Tibial artery (tissue), 4 donors: Measurements from ENCODE around the gene CADM2.

Experiments
- DNase-seq, 2 donors: peaks; one replicate each; pipeline ENCODE4 v3.0.0-alpha.2; 2019
- H3K27ac ChIP-seq, 2 donors: fragments of 200-600 bp; sonication (generic) in 1 of 2; 1 replicate in 1 of 2; 2 replicates in 1 of 2; pipeline ENCODE4 v1.5.1; 2018 to 2019; ENCODE audit warnings: mild to moderate bottlenecking in 1 of 2
- H3K27me3 ChIP-seq, 2 donors: fragments of 200-600 bp; sonication (generic) in 1 of 2; one replicate each; pipeline versions ENCODE4 v1.5.1 to v1.6.0; 2016 to 2019
- H3K36me3 ChIP-seq, 3 donors: fragments of 200-600 bp; sonication (generic) in 2 of 3; one replicate each; pipeline ENCODE4 v1.5.1; 2016 to 2019; ENCODE audit warnings: mild to moderate bottlenecking in 2 of 3
- H3K4me1 ChIP-seq, 4 donors: fragments of 200-600 bp; sonication (generic) in 2 of 4; 1 replicate in 3 of 4; 2 replicates in 1 of 4; pipeline ENCODE4 v1.5.1; 2016 to 2019
- H3K4me3 ChIP-seq, 2 donors: fragments of 200-600 bp; sonication (generic) in 1 of 2; 1 replicate in 1 of 2; 2 replicates in 1 of 2; pipeline ENCODE4 v1.5.1; 2018 to 2019; ENCODE audit warnings: mild to moderate bottlenecking in 2 of 2
- H3K9me3 ChIP-seq, 3 donors: fragments of 200-600 bp; sonication (generic) in 1 of 3; one replicate each; pipeline ENCODE4 v1.5.1; 2016 to 2019
- intact Hi-C: fragments of 100-400 bp; cut with DNase I; formaldehyde crosslinking; loops from one replicate; pipeline ENCODE4 v1.15.0; 2023; ENCODE audit warnings: low total_unique reads
- TF ChIP-seq, protein P1 (sequence below), 2 experiments: fragments of 200-600 bp in 1 of 2; fragments of 450-650 bp in 1 of 2; IDR thresholded peaks; one replicate each; pipeline ENCODE4 v1.5.1; 2017 to 2019; ENCODE audit warnings: antibody characterized with exemption in 2 of 2, mild to moderate bottlenecking in 1 of 2, moderate library complexity in 1 of 2

Gene CADM2

DNA sequence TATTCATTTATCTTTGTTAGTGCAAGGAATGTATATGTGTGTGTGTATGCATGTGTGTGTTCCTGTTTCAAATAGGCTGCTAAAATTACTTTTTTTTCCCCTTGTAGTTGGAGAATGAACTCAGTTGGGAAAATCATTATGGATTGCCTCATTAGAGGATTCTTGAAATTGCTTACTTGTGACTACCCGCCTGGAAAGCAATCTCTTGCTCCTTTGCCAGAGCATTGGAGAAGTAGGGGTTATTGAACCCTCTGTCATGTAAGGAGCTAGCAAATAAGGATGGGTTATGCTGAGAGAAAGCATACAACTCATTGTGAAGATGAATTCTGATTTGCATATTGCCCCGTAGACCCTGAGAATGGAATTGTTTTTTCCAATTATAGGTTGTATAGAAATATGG lies 474.5 kb downstream of the CADM2 start:
- H3K4me1 ChIP-seq, result no peaks in the 10 kb centered on the region
- H3K27ac ChIP-seq, result no peak overlapping the region
- no peak for DNase-seq
- no peaks in the 10 kb centered on the region for H3K36me3 ChIP-seq
- no peaks in the 10 kb centered on the region for H3K27me3 ChIP-seq
- TF ChIP-seq, protein P1, sequence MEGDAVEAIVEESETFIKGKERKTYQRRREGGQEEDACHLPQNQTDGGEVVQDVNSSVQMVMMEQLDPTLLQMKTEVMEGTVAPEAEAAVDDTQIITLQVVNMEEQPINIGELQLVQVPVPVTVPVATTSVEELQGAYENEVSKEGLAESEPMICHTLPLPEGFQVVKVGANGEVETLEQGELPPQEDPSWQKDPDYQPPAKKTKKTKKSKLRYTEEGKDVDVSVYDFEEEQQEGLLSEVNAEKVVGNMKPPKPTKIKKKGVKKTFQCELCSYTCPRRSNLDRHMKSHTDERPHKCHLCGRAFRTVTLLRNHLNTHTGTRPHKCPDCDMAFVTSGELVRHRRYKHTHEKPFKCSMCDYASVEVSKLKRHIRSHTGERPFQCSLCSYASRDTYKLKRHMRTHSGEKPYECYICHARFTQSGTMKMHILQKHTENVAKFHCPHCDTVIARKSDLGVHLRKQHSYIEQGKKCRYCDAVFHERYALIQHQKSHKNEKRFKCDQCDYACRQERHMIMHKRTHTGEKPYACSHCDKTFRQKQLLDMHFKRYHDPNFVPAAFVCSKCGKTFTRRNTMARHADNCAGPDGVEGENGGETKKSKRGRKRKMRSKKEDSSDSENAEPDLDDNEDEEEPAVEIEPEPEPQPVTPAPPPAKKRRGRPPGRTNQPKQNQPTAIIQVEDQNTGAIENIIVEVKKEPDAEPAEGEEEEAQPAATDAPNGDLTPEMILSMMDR (IDR thresholded peaks at IDR 0.05), result no peak
- H3K9me3 ChIP-seq, result no peaks in the 10 kb centered on the region
- no peak overlapping the region for H3K4me3 ChIP-seq
- intact Hi-C loops, result no loop called here

DNA sequence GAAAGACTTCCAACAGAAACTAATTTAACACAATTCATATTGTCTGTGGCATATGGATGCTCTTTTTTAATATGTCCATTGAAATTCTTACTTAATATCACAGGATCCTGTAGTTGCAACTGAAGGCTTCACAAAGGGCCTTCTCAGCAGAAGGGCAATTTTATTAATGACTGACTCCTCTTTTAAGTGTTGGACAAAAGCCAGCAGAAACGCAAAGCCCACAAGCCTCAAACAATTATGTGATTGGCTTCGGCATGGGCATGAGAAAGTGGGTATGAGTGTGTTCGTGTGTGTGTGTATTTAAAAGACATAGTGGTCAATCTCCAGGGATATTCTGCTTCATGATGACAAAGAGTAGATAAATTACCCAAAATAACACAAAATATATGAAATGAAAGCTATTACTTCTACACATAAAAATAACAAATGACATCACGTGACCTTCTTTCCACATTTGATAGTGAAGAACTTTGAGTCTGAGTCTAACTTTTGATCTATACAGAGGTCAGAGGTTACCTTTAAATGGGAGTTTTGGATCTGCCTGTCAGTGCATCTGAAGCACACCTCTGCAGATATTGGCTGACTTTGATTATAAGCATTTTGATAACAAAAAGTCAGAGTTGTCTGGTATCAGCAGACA lies 496.9 kb downstream of the CADM2 start:
- no peak overlapping the region for H3K4me3 ChIP-seq
- no peaks in the 10 kb centered on the region for H3K9me3 ChIP-seq
- H3K36me3 ChIP-seq, result no peaks in the 10 kb centered on the region
- no peaks in the 10 kb centered on the region for H3K27me3 ChIP-seq
- TF ChIP-seq, protein P1 (IDR thresholded peaks at IDR 0.05), result no peak
- no peak overlapping the region for H3K27ac ChIP-seq
- DNase-seq, result no peak
- intact Hi-C loops, result no loop called here
- H3K4me1 ChIP-seq, result no peaks in the 10 kb centered on the region

DNA sequence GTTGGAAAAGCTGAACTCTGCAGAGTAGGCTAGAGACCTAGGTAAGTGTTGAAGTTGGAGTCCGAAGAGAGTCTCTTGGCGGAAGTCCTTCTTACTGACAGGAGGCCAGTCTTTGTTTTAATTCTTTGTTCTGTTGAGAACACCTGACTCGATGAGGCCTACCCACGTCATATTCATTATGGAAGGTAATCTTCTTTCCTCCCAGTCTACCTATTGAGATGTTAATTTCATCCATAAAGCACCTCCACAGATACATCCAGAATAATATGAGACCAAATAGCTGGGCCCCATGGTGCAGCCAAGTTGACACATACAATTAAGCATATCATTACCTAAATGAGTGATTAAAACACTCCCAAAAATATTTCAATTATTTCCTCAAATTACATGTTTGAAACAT lies 515.5 kb downstream of the CADM2 start:
- peaks cover 0 to 7% (median 0%) of the 10 kb centered on the region in 4 donors for H3K4me1 ChIP-seq
- no peaks in the 10 kb centered on the region for H3K27me3 ChIP-seq
- H3K4me3 ChIP-seq, result no peak overlapping the region
- intact Hi-C loops, result no loop called here
- H3K9me3 ChIP-seq, result no peaks in the 10 kb centered on the region
- H3K36me3 ChIP-seq, result no peaks in the 10 kb centered on the region
- no peak overlapping the region for H3K27ac ChIP-seq
- TF ChIP-seq, protein P1 (IDR thresholded peaks at IDR 0.05), result no peak
- no peak for DNase-seq

DNA sequence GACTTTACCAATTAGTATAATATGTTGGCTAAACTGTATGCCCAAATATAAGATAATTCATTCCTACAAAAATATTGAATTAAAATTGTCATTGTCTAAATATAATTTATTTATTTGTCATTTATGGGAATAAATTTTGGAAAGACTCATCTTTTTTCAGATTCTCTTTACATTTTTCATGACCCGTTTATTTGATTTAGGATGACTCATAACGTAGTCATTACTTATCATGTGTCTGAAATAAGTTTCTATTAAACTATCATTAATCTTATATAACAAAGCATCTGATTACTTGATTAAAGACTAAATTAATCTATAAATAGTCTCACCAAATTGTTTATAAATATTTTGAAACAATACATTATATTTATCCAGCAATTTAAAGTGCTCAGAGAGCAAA lies 516.6 kb downstream of the CADM2 start:
- DNase-seq, result no peak
- Histone ChIP-seq H3K27ac (no peak overlapping the region), H3K4me1 (peaks cover 0 to 7% (median 0%) of the 10 kb centered on the region in 4 donors), H3K4me3 (no peak overlapping the region), H3K36me3 (no peaks in the 10 kb centered on the region), H3K27me3 (no peaks in the 10 kb centered on the region), H3K9me3 (no peaks in the 10 kb centered on the region)
- intact Hi-C loops, result no loop called here
- TF ChIP-seq, protein P1 (IDR thresholded peaks at IDR 0.05), result no peak

DNA sequence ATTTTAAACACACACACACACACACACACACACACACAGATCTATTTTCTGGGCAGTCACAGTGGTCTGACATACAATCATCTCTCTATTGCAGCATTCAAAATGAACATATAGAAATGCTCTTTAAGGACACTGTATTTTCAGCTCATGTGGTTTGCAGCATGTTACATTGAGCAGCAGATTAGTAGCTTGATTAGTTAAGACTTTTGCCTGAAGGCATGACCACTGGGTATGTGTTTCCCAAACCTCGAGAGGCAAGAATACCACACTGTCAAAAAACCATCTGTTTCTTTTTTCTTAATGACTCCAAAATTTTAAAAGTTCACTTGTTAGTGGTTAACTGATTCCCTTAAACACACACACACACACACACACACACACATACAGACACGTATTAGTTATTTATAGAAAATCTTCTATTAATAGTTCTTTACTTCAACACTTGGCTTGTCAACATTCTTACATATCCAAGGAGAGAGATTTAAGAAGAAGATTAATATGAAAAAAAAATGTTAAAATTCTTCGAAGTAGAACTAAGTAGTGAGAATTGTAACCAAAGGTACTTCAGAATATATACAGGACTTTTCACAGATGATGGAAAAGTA lies 518.2 kb downstream of the CADM2 start:
- Histone ChIP-seq H3K27ac (no peak overlapping the region), H3K9me3 (no peaks in the 10 kb centered on the region), H3K27me3 (no peaks in the 10 kb centered on the region), H3K36me3 (no peaks in the 10 kb centered on the region), H3K4me1 (peaks cover 0 to 7% (median 0%) of the 10 kb centered on the region in 4 donors), H3K4me3 (no peak overlapping the region)
- TF ChIP-seq, protein P1 (IDR thresholded peaks at IDR 0.05), result no peak
- intact Hi-C loops, result no loop called here
- DNase-seq, result no peak
